Left forelimb (tissue), 1 donor: ENCODE results near the gene COLEC11.
"Not testable (repeated sequence)": the region's sequence is repeated elsewhere in the genome, so short reads cannot be mapped to it uniquely, and the experiment has no call there.

ENCODE experiments used
- DNase-seq: peaks from one replicate; pipeline ENCODE4 v3.0.0-alpha.2; 2018; ENCODE audit warnings: low spot score

The COLEC11 gene

GRCh38 chr2:3606028-3606369 is 11.1 kb downstream of the COLEC11 start:
- no peak for DNase-seq

- peak; percentile 55 for DNase-seq
Observed at GRCh38 chr2:3606370-3607201, 11.7 kb downstream of the COLEC11 start.

GRCh38 chr2:3608373-3609278 is 13.7 kb downstream of the COLEC11 start:
- DNase-seq, result peak; percentile 40

- DNase-seq, result not testable (repeated sequence)
Observed at GRCh38 chr2:3609279-3609673, 14.4 kb downstream of the COLEC11 start.

GRCh38 chr2:3610415-3610814 is 15.5 kb downstream of the COLEC11 start:
- DNase-seq, result peak; percentile 31

GRCh38 chr2:3610881-3611505 is 16.1 kb downstream of the COLEC11 start:
- DNase-seq, result peak; percentile 66

- DNase-seq, result peak; percentile 55
Observed at GRCh38 chr2:3611589-3611988, 16.7 kb downstream of the COLEC11 start.

GRCh38 chr2:3612639-3613523 is 18.0 kb downstream of the COLEC11 start:
- DNase-seq, result peak; percentile 59

GRCh38 chr2:3613524-3613905 is 18.6 kb downstream of the COLEC11 start:
- no peak for DNase-seq

- DNase-seq, result not testable (repeated sequence)
Observed at GRCh38 chr2:3614743-3615142, 19.8 kb downstream of the COLEC11 start.

GRCh38 chr2:3615541-3616200 is 20.8 kb downstream of the COLEC11 start:
- DNase-seq, result not testable (repeated sequence)

GRCh38 chr2:3616435-3617197 is 21.7 kb downstream of the COLEC11 start:
- not testable (repeated sequence) for DNase-seq

- DNase-seq, result peak; percentile 9
Observed at GRCh38 chr2:3617198-3617890, 22.4 kb downstream of the COLEC11 start.

GRCh38 chr2:3618367-3618766 is 23.5 kb downstream of the COLEC11 start:
- DNase-seq, result no peak

- DNase-seq, result no peak
Observed at GRCh38 chr2:3619033-3619432, 24.1 kb downstream of the COLEC11 start.

GRCh38 chr2:3619661-3620060 is 24.7 kb downstream of the COLEC11 start:
- not testable (repeated sequence) for DNase-seq

- DNase-seq, result no peak
Observed at GRCh38 chr2:3620834-3621233, 25.9 kb downstream of the COLEC11 start.

- DNase-seq, result no peak
Observed at GRCh38 chr2:3622967-3623366, 28.1 kb downstream of the COLEC11 start.

GRCh38 chr2:3624059-3624794 is 29.3 kb downstream of the COLEC11 start:
- no peak for DNase-seq
